Right atrium auricular region (tissue), 2 donors: ENCODE measurements around the gene JPT1. TPM values are rescaled to one million over a fixed set of nuclear protein-coding genes. Genes with fewer than 3 reads are reported as not detected.

Experiments
- DNase-seq: peaks from one replicate; pipeline ENCODE4 v3.0.0-alpha.2; 2019; ENCODE audit warnings: low spot score
- H3K27ac ChIP-seq, 2 donors: fragments of 200-600 bp; sonication (generic); 1 replicate in 1 of 2; 2 replicates in 1 of 2; pipeline ENCODE4 v1.5.1; 2016 to 2019
- H3K27me3 ChIP-seq, 2 donors: fragments of 200-600 bp; sonication (generic); one replicate each; pipeline versions ENCODE4 v1.5.1 to v1.6.0; 2017 to 2019
- H3K36me3 ChIP-seq: fragments of 200-600 bp; sonication (generic); one replicate; pipeline ENCODE4 v1.5.1; 2016
- H3K4me1 ChIP-seq, 2 donors: fragments of 200-600 bp; sonication (generic); one replicate each; pipeline versions ENCODE4 v1.5.1 to v1.6.0; 2017 to 2019
- H3K4me3 ChIP-seq, 2 donors: fragments of 200-600 bp; sonication (generic); 1 replicate in 1 of 2; 2 replicates in 1 of 2; pipeline ENCODE4 v1.5.1; 2017 to 2019; ENCODE audit warnings: mild to moderate bottlenecking in 1 of 2, moderate library complexity in 1 of 2
- H3K9me3 ChIP-seq, 2 donors: fragments of 200-600 bp; sonication (generic); one replicate each; pipeline ENCODE4 v1.5.1; 2019
- total RNA-seq, 2 donors: library from RNA; depleted of rRNA; stranded (reverse); fragments of >200 nt; gene quantifications; one replicate each; pipeline ENCODE4 v1.1.0, GENCODE V29; 2016
- TF ChIP-seq, protein P1 (sequence below), 2 donors: fragments of 200-600 bp; sonication (generic); IDR thresholded peaks; one replicate each; pipeline ENCODE4 v1.5.1; 2019; ENCODE audit warnings: antibody characterized with exemption in 2 of 2

JPT1 gene
- total RNA-seq, 2 donors from 2014 or later, result 15.1 to 15.8 TPM

DNA sequence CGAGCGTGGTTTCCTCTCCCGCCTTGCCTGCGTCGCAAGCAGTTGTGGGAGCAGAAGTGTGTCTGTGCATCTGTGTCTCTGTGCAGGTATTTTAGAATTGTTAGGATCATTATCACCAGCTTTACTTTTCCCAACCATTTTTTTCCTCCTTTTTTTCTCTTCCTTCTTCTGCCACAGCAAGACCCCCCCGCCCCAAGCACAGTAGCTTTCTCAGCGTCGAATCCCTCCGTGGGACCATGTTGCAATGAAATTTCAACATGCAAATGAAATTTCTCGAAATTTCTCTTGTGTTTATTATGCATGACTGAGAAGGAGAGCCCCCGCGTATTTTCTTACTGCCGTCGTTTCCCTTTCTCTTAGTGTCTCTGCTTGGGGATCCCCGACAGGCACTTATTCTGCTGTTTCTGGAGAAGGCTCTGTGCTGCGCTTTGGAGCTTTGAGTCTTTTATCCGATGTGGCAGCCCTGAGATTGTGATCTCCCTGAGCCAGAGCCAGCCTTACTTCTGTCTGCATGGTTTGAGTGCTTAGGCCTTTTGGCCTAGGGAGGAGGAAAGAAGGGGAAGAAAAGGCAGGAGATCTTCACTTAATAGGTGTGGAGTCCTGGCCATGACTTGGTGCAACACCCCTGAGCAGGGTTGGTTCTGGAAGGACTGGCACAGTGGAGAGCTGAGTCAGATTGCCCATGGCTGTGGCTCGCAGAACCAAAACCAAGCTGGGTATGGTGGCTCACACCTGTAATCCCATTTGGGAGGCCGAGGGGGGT is 39.6 kb downstream of the JPT1 start:
- H3K27ac ChIP-seq, result peak overlapping the region; percentile 77 to 86
- H3K4me1 ChIP-seq, result peaks cover 0 to 48% of the 10 kb centered on the region in 2 donors
- no peak for DNase-seq

DNA sequence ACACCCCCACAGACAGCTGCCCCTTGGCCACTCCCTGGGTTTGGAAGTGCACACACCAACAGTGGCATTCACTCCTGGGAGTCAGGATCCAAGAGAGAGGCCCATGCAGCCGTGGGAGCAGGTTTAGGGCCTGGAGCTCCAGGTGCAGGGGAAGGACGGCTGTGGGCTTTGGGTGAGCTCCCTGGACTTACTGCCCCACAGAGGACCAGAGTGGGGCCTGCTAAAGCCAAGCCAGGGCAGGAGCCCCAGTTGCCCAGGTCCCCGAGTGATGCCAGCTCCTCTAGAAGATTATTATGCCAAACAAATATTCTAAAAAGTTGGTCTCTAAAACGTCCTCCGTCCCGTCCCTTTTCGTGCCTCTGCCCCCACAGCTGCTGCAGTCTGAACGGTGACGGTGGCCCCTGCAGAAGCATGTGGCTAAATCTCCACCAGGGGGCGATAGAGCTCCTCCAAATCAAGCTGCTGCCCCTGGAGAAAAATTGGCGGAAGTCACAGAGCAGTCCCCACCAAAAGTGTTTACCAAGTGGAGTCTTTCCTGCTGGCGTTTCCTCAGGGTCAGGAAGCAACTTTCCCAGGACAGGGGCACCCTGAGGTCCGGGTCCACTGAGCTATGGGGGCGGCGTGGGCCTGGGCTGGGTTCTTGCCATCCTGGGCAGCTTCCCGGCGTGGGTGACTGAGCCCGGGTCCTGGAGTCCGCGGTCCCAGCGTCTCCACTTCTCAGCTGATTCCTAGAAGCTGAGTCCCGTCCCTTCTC is 40.3 kb downstream of the JPT1 start:
- TF ChIP-seq, protein P1, sequence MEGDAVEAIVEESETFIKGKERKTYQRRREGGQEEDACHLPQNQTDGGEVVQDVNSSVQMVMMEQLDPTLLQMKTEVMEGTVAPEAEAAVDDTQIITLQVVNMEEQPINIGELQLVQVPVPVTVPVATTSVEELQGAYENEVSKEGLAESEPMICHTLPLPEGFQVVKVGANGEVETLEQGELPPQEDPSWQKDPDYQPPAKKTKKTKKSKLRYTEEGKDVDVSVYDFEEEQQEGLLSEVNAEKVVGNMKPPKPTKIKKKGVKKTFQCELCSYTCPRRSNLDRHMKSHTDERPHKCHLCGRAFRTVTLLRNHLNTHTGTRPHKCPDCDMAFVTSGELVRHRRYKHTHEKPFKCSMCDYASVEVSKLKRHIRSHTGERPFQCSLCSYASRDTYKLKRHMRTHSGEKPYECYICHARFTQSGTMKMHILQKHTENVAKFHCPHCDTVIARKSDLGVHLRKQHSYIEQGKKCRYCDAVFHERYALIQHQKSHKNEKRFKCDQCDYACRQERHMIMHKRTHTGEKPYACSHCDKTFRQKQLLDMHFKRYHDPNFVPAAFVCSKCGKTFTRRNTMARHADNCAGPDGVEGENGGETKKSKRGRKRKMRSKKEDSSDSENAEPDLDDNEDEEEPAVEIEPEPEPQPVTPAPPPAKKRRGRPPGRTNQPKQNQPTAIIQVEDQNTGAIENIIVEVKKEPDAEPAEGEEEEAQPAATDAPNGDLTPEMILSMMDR (IDR thresholded peaks at IDR 0.05), result peak; percentile 89 to 98
- peaks cover 0 to 54% of the 10 kb centered on the region in 2 donors for H3K4me1 ChIP-seq

More for the DNA sequence above, 39.6 kb downstream of the JPT1 start:
- no peaks in the 10 kb centered on the region for H3K36me3 ChIP-seq
- H3K4me3 ChIP-seq, result peak overlapping the region; percentile 27 to 52
- TF ChIP-seq, protein P1 (IDR thresholded peaks at IDR 0.05), result no peak
- no peaks in the 10 kb centered on the region for H3K9me3 ChIP-seq
- no peaks in the 10 kb centered on the region for H3K27me3 ChIP-seq

DNA sequence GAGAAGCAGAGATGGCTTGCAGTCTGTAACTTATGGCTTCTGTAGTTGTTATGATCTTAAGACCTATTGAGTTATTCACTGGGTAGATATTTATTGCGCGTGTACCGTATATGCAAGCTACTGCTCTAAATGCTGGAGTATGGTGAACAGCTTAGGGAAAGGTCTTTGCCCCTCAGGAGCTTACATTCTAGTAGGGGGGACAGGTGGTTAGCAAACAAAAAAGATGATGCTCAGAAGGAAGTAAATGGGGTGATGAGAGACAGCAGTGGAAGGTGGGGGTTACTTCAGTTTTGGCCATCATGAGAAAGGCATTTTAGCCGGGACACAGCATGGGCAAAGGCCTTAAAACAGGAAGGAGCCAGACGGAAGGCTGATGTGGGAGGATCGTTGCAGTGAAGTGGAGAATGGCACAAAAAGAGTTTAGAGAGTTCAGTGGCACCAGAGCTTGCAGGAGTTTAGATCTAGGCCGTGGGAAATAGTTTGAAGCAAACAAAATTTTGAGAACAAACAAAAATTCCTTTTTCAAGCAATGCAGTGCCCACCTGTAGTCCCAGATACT is 42.5 kb downstream of the JPT1 start:
- Histone ChIP-seq H3K27me3 (no peaks in the 10 kb centered on the region), H3K27ac (no peak overlapping the region), H3K4me3 (no peak overlapping the region), H3K4me1 (peaks cover 0 to 56% of the 10 kb centered on the region in 2 donors), H3K36me3 (no peaks in the 10 kb centered on the region), H3K9me3 (no peaks in the 10 kb centered on the region)
- TF ChIP-seq, protein P1 (IDR thresholded peaks at IDR 0.05), result no peak
- DNase-seq, result no peak

More for the DNA sequence above, 40.3 kb downstream of the JPT1 start:
- Histone ChIP-seq H3K9me3 (no peaks in the 10 kb centered on the region), H3K27me3 (no peaks in the 10 kb centered on the region), H3K27ac (peak overlapping the region; percentile 77 to 86), H3K4me3 (peak overlapping the region; percentile 27 to 52), H3K36me3 (no peaks in the 10 kb centered on the region)
- DNase-seq, result peak; percentile 97

DNA sequence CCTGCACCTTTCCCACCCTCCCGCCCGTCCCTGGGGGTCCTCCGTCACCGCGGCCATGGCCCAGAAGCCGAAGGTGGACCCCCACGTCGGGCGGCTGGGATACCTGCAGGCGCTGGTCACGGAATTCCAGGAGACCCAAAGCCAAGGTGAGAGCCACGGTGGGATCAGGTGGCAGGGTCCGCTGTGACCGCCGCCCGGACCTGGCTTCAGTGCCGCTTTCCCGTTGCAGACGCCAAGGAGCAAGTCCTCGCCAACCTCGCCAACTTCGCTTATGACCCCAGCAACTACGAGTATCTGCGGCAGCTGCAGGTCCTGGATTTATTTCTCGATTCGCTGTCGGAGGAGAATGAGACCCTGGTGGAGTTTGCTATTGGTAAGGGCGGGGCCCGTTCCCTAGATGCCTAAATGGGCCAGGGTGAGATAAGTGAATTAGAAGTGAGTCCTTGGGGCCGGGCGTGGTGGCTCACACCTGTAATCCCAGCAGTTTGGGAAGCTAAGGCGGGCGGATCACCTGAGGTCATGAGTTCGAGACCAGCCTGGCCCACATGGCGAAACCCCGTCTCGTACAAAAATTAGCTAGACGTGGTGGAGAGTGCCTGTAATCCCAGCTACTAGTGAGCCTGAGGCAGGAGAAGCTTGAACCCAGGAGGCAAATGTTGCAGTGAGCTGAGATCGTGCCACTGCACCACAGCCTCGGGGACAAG is 43.9 kb downstream of the JPT1 start:
- H3K36me3 ChIP-seq, result no peaks in the 10 kb centered on the region
- H3K4me1 ChIP-seq, result peaks cover 0 to 47% of the 10 kb centered on the region in 2 donors
- H3K4me3 ChIP-seq, result peak overlapping the region; percentile 66 to 84
- H3K27me3 ChIP-seq, result no peaks in the 10 kb centered on the region
- H3K27ac ChIP-seq, result peak overlapping the region; percentile 78 to 84
- no peaks in the 10 kb centered on the region for H3K9me3 ChIP-seq
- TF ChIP-seq, protein P1 (IDR thresholded peaks at IDR 0.05), result no peak
- DNase-seq, result no peak

DNA sequence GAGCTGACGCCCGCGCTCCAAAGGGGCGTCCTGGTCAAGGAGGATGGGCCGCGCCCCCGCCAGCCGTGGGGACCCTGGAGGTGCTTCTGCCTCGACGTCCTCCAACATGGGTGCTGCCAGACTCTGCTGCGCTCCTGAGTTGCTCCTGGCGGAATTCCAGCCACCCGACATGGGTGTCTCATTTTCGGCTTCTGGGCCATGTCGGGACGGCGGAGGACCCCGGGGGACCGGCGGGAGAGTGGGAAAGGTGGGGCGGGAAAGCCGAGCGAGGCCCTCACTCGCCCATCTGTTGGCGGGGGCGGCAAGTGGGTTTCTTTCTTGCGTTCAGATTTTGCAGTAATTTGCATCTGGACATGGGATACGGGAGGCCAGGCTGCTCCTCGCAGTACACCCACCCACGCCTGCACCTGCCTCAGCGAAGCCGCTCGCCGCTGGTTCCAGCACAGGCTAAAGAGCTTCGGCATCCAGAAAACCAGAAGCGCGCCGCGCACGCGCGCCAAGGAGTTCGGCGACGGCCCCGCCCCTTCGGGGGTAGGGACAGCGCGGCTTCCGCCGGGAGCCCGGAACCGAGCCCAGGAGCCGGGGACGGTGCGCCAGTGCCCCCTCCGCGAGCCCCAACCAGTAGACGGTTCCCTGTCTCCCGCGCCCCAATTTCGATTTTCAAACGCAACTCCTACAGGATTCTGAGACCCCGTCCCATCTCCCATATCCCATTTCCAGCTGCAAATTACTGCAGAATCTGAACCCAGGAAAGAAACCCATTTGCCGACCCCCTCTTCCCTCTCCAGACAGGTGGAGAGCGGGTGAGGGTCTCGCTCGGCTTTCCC is 44.7 kb downstream of the JPT1 start, which contains the start of gene ARMC7:
ARMC7 (plus strand) TSS at position 563 of the 827 bp plus-strand sequence. CDS start 320 bp downstream, outside the sequence.
- Histone ChIP-seq H3K27ac (peak within 1 kb of the TSS; percentile 78 to 84), H3K36me3 (no peaks in the 10 kb centered on the region), H3K4me1 (peaks cover 0 to 39% of the 10 kb centered on the region in 2 donors), H3K9me3 (no peaks in the 10 kb centered on the region), H3K27me3 (no peaks in the 10 kb centered on the region), H3K4me3 (peak within 1 kb of the TSS; percentile 66 to 84)
- TF ChIP-seq, protein P1 (IDR thresholded peaks at IDR 0.05), result peak in 1 of 2 donors; percentile 23
- peak; percentile 89 for DNase-seq
